IPS DF 19.7 (cell line): ENCODE results near the gene WWC1.
A peak's percentile ranks its signal among the peaks of the same experiment; 100 is the strongest.
"Not testable (repeated sequence)": the region's sequence is repeated elsewhere in the genome, so short reads cannot be mapped to it uniquely, and the experiment has no call there.

Source experiments
- DNase-seq: peaks from one replicate; pipeline ENCODE4 v3.0.0-alpha.2; 2013; ENCODE audit warnings: low read depth, low spot score

WWC1 gene

DNA sequence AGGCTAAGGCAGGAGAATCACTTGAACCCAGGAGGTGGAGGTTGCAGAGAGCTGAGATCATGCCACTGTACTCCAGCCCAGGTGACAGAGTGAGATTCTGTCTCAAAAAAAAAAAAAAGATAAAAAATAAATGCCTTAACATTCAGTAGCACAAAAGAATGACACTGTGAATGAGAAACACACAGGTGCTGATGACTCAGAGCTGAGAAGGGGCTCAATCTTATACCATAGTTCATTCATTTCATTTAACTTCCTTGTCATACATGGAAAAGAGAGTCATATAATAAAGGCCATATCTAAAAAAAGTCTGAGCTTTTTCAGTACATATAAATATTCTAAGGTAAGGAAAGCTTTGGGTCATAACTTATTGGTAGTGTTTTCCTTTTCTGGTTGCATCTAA lies 40.6 kb downstream of the WWC1 start:
- DNase-seq, result no peak

DNA sequence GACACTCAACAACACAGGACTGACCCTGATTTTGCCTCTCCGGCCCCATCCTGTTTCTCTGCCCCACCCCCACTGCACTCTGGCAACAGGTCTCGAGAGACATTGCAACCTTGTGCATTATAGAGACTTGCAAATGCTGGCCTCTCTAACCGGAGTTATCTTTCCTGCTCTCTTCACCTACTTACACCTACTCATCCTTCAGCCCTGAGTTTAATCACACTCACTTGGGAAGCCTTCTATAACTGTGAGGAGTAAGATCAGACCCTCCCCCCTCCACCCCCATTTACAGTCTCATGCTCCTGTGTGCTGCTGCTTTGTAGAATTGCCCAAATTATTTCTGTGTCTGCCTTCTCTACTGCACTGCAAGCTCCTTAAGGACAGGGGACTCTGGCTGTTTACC lies 42.8 kb downstream of the WWC1 start:
- DNase-seq, result no peak

DNA sequence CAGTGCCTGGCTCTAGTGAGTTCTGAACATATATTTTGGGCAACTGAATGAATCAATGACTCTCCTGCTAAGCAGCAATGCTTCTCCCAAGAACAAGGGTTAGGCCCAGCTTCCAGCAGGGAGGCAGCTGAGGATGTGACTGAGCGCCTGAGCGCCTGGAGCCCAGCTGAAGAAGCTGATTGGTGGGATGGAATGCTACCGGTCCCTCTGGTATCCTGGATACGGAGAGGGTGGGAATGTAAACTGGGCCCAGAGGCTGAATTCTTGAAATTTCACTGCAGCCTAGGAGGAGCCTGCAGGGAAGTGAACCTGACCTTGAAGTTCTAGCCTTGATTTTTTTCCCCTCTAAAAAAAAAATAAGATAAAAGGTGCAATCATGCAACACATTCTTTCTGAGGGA lies 43.2 kb downstream of the WWC1 start:
- DNase-seq, result peak; percentile 94

DNA sequence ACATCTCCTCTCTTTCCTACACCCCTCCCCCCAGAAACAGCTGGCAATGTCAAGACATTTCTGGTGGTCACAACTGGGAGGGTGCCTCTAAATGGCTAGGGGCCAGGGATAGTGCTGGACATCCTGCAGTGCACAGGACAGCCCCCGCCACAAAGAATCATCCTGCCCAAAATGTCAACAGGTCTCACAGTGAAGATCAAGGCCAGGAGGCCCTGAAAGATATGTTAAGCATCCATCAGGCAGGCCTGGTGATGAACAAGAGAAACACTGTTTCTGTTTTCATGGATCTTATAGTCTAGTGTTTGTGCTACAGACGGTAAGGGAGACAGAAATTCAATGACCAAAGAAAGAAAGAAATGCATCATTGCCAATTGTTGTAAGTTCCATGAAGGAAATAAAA lies 45.9 kb downstream of the WWC1 start:
- no peak for DNase-seq

DNA sequence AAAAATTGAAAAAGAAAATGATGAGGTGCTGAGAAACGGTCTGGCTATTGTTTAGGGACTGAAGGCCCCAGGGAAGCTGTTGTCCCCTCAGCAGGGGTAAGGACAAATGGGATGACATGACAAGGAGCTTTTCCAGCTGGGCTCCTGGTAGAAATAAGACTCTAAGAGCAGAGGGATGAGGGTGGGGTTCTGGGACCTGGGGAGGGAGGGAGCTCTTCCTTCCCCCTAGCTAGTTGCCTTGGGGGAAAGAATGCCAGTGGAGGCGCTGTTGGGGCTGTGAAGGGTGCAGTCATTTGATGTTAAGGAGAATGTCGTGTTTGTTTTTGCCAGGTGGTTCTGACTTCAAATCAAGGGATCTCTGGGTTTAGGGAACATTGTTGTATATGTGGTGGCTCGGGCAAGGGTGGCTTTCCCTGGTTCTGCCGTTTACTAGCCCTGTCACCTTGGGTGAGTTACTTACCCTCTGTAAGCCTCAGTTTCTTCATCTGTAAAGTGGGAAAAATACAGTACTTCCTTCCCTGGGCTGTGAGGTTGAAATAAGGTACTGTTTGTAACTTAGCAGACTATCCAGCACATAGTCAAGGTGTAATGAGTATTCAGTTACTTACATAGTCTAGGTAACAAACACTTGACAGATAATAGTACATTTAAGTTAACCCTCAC lies 47.8 kb downstream of the WWC1 start:
- DNase-seq, result no peak

DNA sequence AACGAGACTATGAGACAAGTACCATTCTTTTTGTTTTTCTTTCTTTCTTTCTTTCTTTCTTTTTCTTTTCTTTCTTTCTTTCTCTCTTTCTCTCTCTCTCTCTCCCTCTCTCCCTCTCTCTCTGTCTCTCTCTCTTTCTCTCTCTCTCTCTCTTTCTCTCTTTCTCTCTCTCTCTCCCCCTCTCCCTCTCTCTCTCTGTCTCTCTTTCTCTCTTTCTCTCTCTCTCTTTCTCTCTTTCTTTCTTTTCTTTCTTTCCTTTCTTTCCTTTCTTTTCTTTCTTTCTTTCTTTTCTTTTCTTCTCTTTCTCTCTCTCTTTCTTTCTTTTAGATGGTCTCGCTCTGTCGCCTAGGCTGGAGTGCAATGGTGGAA lies 48.3 kb downstream of the WWC1 start:
- not testable (repeated sequence) for DNase-seq

- DNase-seq, result no peak
Measured at GRCh38 chr5:168340487-168340886, 49.0 kb downstream of the WWC1 start.

- DNase-seq, result no peak
Measured at GRCh38 chr5:168341178-168341577, 49.7 kb downstream of the WWC1 start.

GRCh38 chr5:168342151-168342825 lies 50.8 kb downstream of the WWC1 start:
- DNase-seq, result no peak

DNA sequence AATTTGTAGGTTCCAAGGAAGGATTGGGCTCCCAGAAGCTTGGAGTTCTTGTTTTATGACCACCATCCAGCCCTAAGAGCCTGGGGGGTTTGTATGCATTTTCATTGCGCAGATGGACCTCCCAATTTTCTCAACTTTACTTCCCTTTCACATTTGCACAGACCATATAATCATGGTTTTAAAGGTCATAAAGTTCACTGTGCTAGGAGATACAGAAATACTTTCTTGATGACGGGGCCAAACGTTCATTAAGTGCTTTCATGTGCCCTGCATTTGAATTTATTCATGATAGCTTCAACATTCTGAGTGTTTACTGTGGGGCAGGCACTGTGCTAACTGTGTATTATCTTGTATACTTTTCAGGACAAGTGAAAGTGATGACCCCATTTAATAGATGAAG lies 51.5 kb downstream of the WWC1 start:
- DNase-seq, result no peak

- DNase-seq, result no peak
Measured at GRCh38 chr5:168346417-168346816, 55.0 kb downstream of the WWC1 start.

DNA sequence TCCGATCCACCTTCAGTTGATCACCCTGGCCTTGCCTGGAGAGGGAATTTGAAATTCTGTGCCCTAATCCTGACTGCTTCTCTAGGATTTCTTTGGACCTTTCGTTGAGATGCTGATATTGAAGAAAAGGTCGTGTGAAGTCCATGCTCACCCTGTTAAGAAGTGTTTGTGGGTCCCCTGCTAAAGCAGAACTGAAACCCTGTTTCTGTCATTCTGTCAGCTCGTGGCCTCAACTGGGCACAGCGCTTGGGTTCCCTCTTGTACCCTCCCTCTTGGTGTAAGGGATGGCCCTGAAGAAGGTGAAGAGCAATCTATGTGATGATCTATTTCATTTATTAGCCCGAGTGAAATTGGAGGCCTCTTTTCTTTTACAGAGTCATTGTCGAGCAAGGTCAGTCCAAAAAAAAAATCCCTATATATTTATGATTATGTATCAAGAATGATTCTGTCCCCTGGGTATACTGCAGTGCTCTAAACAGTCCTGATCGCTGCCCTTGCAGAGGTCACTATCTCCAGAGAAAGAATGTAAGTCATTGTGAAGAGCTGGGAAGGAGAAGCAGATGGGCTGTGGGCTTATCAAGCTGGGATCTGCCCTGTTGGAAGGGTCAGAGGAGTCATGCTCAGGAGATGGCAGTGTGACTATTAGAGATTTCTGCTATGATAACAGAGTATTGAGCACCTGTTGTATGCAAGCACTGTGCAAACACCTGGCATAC lies 56.1 kb downstream of the WWC1 start:
- DNase-seq, result no peak

DNA sequence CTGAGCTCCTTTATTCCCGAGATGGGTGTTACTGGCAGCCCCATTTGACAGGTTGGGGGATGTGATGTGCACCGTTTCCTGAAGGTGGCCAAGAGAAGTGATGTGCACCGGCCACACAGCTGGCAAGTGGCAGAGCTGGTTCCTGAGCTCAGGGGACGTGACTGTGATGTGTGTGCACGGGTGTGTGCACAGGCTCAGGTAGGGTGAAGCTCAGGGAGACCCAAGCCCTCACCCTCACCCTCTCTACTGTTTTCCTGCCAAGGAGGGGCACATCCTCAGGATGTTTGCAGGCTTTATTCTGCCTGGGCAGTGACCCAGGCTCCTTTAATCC lies 56.6 kb downstream of the WWC1 start:
- no peak for DNase-seq

DNA sequence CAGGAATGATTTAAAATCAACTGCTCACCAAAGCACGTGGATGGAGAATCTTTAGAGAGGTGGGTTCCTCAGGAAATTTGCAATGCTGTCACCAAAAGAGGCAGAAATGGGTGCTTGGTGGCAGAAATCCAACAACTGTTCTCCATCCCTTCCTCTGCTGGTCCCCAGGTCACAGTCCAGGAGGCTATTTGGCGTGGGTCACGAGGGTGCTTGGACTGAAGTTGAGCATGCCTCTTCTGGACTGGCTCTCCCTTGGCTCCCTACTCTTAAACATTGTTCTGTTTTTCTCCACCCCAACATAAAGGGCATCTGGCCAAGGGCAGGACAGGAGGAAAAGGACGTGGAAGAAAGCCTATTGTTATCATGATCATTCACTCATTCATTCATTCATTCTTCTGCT lies 58.9 kb downstream of the WWC1 start:
- DNase-seq, result no peak

- no peak for DNase-seq
Measured at GRCh38 chr5:168353216-168353957, 61.9 kb downstream of the WWC1 start.

DNA sequence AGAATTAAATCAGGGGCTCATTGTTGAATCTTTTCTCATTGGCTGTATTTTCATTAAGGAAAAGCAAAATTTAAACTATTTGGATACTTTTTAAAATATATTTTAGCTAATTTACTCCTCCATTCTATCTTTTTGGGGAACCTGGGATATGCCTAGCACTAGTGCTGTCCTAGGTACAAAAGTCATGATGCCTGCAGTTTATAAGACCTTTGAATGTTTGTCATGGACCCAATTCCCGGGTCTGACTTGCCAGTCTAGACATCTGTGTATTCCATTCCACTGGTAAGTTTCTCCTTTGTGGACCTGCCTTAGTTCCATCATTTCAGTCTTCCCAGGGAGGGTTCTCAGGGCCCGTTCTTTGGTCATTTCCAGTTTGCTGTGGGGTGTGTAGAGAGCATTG lies 63.0 kb downstream of the WWC1 start:
- no peak for DNase-seq

DNA sequence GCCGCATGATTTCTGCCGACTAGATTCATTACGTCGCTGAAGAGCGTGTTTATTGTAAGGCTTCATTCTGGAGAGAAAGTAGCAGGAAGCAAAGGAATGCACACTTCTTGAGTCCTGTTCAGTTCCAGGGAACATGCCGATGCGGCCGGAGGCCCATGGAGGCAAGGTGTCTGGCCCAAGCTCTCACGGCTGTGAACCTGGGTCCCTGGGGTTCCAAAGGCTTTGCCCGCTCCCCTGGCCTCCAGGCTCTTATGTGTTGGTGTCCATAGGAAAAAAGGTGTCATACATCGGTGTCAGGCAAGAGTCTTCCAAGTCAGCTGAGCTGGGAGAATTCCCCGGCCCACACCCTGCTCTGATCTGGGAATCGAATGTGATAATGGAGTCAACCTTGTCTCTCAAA lies 64.7 kb downstream of the WWC1 start:
- no peak for DNase-seq

DNA sequence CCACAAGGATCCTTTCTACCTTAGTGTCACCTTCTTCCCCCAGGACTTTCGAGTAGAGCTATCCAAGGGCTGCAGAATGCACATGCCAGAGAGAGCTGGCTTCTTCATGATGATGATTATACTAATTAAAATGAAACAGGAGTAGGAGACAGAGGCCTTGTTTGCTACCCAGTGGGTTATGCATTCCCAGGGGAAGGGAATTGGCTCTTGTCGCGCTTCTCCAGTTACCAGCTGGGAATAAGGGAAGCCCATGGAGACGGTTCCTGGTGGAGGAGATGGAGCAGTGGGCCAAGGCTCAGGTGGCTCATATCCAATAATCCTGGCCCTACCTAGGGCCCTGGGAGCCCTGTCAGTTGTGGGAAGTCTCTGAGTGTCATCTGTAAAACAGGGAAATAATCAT lies 65.1 kb downstream of the WWC1 start:
- no peak for DNase-seq

DNA sequence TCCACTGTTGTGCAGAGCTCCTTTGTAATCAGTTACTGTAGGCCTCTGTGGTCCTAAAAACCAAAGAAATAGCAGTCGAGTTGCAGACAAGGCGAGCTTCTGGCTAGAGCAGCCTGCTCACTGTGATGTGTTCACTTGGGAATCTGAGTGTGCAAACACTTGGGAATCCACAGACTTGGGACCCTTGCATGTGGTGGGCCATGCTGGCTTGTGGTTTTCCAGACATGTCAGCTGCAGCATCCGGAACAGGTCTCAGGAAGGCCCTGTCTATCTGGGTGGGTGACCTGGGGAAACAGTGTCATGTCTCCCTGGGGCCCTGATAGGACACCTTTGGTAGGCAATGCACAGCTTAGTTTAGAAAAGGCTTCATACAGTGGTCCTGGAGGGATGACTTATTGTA lies 66.4 kb downstream of the WWC1 start:
- DNase-seq, result no peak

- no peak for DNase-seq
Measured at GRCh38 chr5:168359820-168360460, 68.5 kb downstream of the WWC1 start.

DNA sequence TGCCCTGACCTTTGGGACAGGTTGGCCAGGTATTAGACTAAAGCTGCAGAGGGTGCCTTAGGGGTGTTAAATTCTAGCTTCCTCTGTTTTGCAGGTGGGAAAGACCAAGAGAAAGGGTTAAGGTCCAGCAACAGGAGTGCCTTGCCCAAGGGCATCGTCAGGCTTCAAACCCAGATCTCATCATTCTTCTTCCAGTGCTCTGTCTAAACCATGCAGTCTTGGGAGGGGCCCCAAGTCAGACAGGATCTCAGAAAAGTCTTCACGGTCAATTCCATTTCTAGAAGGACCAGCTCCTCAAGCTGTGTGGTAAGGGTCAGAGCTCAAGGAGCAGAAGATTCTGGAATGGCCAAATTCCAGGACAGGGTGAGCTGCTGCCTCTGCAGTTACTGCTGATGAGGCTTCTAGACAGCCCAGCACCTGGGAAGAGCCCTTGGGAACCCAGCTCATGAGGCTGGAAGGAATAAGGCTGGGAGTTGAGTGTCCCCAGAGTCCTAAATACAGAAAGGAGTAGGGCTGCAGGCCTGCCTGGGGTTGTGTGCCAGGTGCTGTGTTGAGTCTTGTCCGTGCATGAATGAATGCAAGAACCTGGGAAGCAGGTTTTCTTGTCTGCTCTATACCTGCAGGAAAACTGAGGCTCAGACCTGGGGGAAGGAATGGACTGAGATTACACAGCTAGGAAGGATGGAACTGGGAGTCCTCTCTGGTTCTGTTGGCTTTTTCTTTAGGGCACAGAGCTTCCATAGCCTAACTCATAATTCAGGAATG lies 69.3 kb downstream of the WWC1 start:
- DNase-seq, result no peak
